22Rv1 (cell line): ENCODE data around the gene GRIA1.

ENCODE experiments used
- ZFX ChIP-seq: fragments of 450-650 bp; IDR thresholded peaks from 2 replicates; pipeline ENCODE4 v1.6.1; 2017; ENCODE audit warnings: antibody characterized with exemption, borderline replicate concordance
- TF ChIP-seq, protein P1 (sequence below): fragments of 450-650 bp; IDR thresholded peaks from 2 replicates; pipeline ENCODE4 v1.5.1; 2017; ENCODE audit warnings: mild to moderate bottlenecking

DNA sequence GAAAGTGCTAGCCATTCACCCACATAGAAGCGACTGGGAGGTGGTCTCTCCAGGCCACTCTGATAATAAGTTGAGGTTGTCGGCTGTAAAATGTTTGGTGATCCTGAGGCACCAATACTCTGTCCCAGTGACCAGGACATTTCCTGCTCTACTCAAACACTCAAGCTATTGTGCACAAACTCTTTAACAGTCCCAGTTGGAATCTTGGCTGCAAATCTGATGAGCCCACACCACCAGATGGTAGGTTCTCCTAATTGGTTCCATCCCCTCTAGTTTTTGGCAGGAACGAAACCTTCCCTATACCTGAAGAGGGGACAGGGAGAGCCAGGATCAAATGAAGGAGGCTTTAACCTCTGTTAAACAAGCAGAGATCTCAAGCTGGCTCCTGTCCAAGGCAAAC is 14.3 kb downstream of the GRIA1 start:
- TF ChIP-seq, protein P1, sequence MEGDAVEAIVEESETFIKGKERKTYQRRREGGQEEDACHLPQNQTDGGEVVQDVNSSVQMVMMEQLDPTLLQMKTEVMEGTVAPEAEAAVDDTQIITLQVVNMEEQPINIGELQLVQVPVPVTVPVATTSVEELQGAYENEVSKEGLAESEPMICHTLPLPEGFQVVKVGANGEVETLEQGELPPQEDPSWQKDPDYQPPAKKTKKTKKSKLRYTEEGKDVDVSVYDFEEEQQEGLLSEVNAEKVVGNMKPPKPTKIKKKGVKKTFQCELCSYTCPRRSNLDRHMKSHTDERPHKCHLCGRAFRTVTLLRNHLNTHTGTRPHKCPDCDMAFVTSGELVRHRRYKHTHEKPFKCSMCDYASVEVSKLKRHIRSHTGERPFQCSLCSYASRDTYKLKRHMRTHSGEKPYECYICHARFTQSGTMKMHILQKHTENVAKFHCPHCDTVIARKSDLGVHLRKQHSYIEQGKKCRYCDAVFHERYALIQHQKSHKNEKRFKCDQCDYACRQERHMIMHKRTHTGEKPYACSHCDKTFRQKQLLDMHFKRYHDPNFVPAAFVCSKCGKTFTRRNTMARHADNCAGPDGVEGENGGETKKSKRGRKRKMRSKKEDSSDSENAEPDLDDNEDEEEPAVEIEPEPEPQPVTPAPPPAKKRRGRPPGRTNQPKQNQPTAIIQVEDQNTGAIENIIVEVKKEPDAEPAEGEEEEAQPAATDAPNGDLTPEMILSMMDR: no peak
- TF ChIP-seq ZFX: no peak
